Measurements from ENCODE around the gene OIT3.

The OIT3 gene

GRCh38 chr10:72981028-72981881 is 87.7 kb downstream of the OIT3 start:
- Mint-ChIP-seq H3K36me3 (ENCODE audit: insufficient read depth) (no peaks in the 10 kb centered on the region), H3K9me3 (peaks cover 9 to 41% of the 10 kb centered on the region in 2 donors), H3K4me1 (ENCODE audit: low read depth in 2 of 2) (no peaks in the 10 kb centered on the region)

GRCh38 chr10:72981882-72982529 is 88.5 kb downstream of the OIT3 start:
- Mint-ChIP-seq H3K4me3 (no peak overlapping the region), H3K4me1 (ENCODE audit: low read depth in 2 of 2) (no peaks in the 10 kb centered on the region), H3K27ac (no peak overlapping the region), H3K36me3 (ENCODE audit: insufficient read depth) (no peaks in the 10 kb centered on the region), H3K27me3 (peaks cover 25 to 33% of the 10 kb centered on the region in 2 donors), H3K9me3 (peaks cover 9 to 41% of the 10 kb centered on the region in 2 donors)
- ATAC-seq (replicated peaks) (no peak), DNase-seq (no peak)

More at GRCh38 chr10:72981028-72981881, 87.7 kb downstream of the OIT3 start:
- Mint-ChIP-seq H3K4me3 (no peak overlapping the region), H3K27ac (no peak overlapping the region), H3K27me3 (peaks cover 27 to 41% of the 10 kb centered on the region in 2 donors)
- DNase-seq (no peak), ATAC-seq (replicated peaks) (no peak)

Measured in effector memory CD8-positive, alpha-beta T cell (primary cell).